Measurements from ENCODE around the gene OR5D16. TPM values are rescaled to one million over a fixed set of nuclear protein-coding genes. Genes with fewer than 3 reads are reported as not detected.

The OR5D16 gene
- not detected in 2 replicates for total RNA-seq

GRCh38 chr11:55838452-55838851 is at the start of gene OR5D16:
TSS of gene OR5D16 (plus strand) at chr11:55838752. CDS start at chr11:55838752, 0 bp downstream.

DNA sequence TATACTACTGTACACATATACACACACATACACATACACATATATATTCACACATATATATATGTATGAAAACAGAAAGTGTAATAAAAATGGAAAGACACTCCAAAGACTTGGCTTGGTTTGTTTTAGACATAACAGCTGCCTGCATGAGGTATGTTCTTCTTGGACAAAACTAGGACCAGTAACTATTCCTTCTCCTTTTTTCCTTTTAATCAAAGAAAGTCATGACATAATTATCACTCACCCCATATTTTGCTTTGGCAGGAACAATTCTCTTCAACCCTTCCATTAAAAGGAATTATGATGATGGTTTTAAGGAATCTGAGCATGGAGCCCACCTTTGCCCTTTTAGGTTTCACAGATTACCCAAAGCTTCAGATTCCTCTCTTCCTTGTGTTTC is 43.3 kb upstream of the OR5D16 start, which contains the start of gene OR5D14:
OR5D14 (plus strand) TSS at position 301 of the 400 bp plus-strand sequence; CDS start at position 301, 0 bp downstream.

DNA sequence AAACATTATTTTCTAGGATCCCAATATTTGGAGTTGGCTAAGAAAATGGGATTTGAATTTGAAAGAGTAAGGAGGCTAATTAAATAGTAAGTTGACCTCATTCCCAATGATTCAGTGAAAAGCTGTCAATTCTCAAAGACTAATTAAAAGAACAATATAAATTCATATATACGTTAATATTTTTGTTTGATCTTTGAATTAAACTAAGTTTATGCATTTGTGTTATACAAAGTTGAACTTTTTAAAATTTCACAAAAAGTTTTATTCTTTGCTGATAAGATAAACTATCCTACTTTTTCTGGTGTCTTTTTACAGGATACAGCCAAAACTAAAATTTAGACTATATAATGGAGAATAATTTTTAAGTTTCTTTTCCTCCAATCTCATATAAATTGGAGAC is 27.5 kb upstream of the OR5D16 start, which contains the start of gene OR5L1:
OR5L1 (plus strand) TSS at position 301 of the 400 bp plus-strand sequence. CDS start 100 bp downstream, outside the sequence.

DNA sequence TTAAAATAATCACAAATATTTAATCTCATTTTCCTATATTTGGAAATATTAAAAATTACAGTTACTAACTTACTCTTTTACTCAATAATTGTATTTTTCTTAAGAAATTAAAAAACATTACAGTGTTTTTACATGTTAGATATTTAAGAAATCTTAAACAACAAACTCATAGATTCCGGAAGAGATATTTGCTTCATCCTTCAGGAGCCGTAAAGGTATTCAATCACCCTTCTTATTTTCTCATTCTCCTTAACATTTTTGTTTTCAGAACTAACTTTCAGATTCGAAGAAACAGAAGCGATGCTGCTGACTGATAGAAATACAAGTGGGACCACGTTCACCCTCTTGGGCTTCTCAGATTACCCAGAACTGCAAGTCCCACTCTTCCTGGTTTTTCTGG is 19.2 kb upstream of the OR5D16 start, which contains the start of gene OR5D18:
OR5D18 (plus strand) TSS at position 301 of the 400 bp plus-strand sequence; CDS start at position 301, 0 bp downstream.

DNA sequence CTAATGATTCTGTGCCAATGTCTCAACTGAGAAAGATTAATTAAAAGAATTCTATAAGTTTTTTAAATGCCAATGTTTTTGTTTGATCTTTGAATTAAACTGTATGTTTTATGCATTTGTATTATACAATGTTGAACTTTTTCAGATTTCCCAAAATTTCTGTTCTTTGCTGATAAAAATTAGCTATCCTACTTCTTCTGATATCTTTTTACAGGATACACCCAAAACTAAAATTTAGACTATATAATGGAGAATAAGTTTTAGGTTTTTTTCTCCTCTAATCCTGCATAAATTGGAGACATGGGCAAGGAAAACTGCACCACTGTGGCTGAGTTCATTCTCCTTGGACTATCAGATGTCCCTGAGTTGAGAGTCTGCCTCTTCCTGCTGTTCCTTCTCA is 11.6 kb upstream of the OR5D16 start, which contains the start of gene OR5L2:
OR5L2 (plus strand) TSS at position 301 of the 400 bp plus-strand sequence; CDS start at position 301, 0 bp downstream.

DNA sequence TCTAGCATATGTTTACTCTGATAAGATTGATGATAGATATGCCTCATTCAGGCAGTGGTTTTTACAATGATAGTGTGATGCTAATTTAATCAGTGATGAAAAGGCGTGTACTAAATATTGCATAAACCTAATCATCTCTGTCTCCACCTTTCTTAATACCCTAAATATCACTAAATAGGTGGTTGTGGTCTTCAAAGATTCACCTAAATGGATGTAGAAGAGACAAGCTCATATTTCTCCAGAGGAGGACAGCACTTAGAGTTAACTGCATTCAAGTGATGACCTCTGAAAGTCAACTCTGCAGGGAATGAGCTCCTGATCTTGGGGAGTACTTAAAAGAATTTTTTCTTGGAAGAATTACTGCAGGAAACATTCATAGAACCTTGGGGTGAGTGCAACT is 44.4 kb downstream of the OR5D16 start, which contains the start of gene TRIM51:
TRIM51 (plus strand) TSS at position 301 of the 400 bp plus-strand sequence. CDS start 2,132 bp downstream, outside the sequence.

Other genes starting within 250 kb of the OR5D16 start
- not detected in 2 replicates for gene OR4C11, start 231.1 kb upstream of the OR5D16 start, total RNA-seq
- gene OR4P4, start 203.6 kb upstream of the OR5D16 start, total RNA-seq, result not detected in 2 replicates
- not detected in 2 replicates for gene OR4S2, start 190.4 kb upstream of the OR5D16 start, total RNA-seq
- gene OR4C6, start 176.6 kb upstream of the OR5D16 start, total RNA-seq, result not detected in 2 replicates
- not detected in 2 replicates for gene OR5D13, start 65.3 kb upstream of the OR5D16 start, total RNA-seq
- gene OR5D14, start 43.2 kb upstream of the OR5D16 start, total RNA-seq, result not detected in 2 replicates
- not detected in 2 replicates for gene OR5L1, start 27.4 kb upstream of the OR5D16 start, total RNA-seq
- gene OR5D18, start 19.1 kb upstream of the OR5D16 start, total RNA-seq, result not detected in 2 replicates
- gene OR5L2, start 11.5 kb upstream of the OR5D16 start, total RNA-seq, result not detected in 2 replicates
- not detected in 2 replicates for gene TRIM51, start 44.5 kb downstream of the OR5D16 start, total RNA-seq
- gene OR5W2, start 75.8 kb downstream of the OR5D16 start, total RNA-seq, result not detected in 2 replicates
- not detected in 2 replicates for gene OR5I1, start 97.6 kb downstream of the OR5D16 start, total RNA-seq
- gene OR10AG1, start 131.2 kb downstream of the OR5D16 start, total RNA-seq, result not detected in 2 replicates
- not detected in 2 replicates for gene OR5F1, start 155.9 kb downstream of the OR5D16 start, total RNA-seq
- gene OR5AS1, start 188.9 kb downstream of the OR5D16 start, total RNA-seq, result not detected in 2 replicates